Measurements from ENCODE around the gene DGCR2. TPM values are rescaled to one million over a fixed set of nuclear protein-coding genes. Genes with fewer than 3 reads are reported as not detected.
"Not testable (repeated sequence)": the region's sequence is repeated elsewhere in the genome, so short reads cannot be mapped to it uniquely, and the experiment has no call there.

The DGCR2 gene
- total and polyA plus RNA-seq, 4 donors = 61.5 to 123 (median 94.6) TPM

GRCh38 chr22:19028060-19028455 is 94.2 kb downstream of the DGCR2 start:
- not testable (repeated sequence) for H3K9me3 ChIP-seq (ENCODE audit: control insufficient read depth, insufficient read depth, low read length); H3K27me3 ChIP-seq (ENCODE audit: control insufficient read depth, insufficient read depth, low read length); H3K4me3 ChIP-seq (ENCODE audit: low read depth, low read length); H3K27ac ChIP-seq (ENCODE audit: low read depth, low read length); H3K36me3 ChIP-seq (ENCODE audit: control insufficient read depth, insufficient read depth, low read length); DNase-seq (ENCODE audit: low read depth in 4 of 6, low spot score in 6 of 6)
- 64% methylated on average over 4 of the region's 5 CpGs for WGBS (ENCODE audit: insufficient coverage)
- H3K4me1 ChIP-seq (ENCODE audit: control insufficient read depth, insufficient read depth, low read length) = peaks cover 20% of the 10 kb centered on the region

GRCh38 chr22:19027371-19028059 is 94.7 kb downstream of the DGCR2 start:
- not testable (repeated sequence) for H3K27me3 ChIP-seq (ENCODE audit: control insufficient read depth, insufficient read depth, low read length)
- 59% methylated on average over 3 of the region's 8 CpGs for WGBS (ENCODE audit: insufficient coverage)

GRCh38 chr22:19026080-19026479 is 96.1 kb downstream of the DGCR2 start:
- not testable (repeated sequence) for DNase-seq (ENCODE audit: low read depth in 4 of 6, low spot score in 6 of 6); H3K27ac ChIP-seq (ENCODE audit: low read depth, low read length); H3K36me3 ChIP-seq (ENCODE audit: control insufficient read depth, insufficient read depth, low read length); H3K9me3 ChIP-seq (ENCODE audit: control insufficient read depth, insufficient read depth, low read length); H3K4me3 ChIP-seq (ENCODE audit: low read depth, low read length); H3K27me3 ChIP-seq (ENCODE audit: control insufficient read depth, insufficient read depth, low read length)
- H3K4me1 ChIP-seq (ENCODE audit: control insufficient read depth, insufficient read depth, low read length) = peaks cover 20% of the 10 kb centered on the region
- no CpG with 5 or more reads among the region's 11 CpGs for WGBS (ENCODE audit: insufficient coverage)

More at GRCh38 chr22:19027371-19028059, 94.7 kb downstream of the DGCR2 start:
- H3K4me3 ChIP-seq (ENCODE audit: low read depth, low read length); H3K9me3 ChIP-seq (ENCODE audit: control insufficient read depth, insufficient read depth, low read length); DNase-seq (ENCODE audit: low read depth in 4 of 6, low spot score in 6 of 6); H3K27ac ChIP-seq (ENCODE audit: low read depth, low read length); H3K36me3 ChIP-seq (ENCODE audit: control insufficient read depth, insufficient read depth, low read length): not testable (repeated sequence)
- H3K4me1 ChIP-seq (ENCODE audit: control insufficient read depth, insufficient read depth, low read length) = peaks cover 20% of the 10 kb centered on the region

- not testable (repeated sequence) for DNase-seq (ENCODE audit: low read depth in 4 of 6, low spot score in 6 of 6); H3K27me3 ChIP-seq (ENCODE audit: control insufficient read depth, insufficient read depth, low read length)
- 100% methylated on average over 1 of the region's 4 CpGs for WGBS (ENCODE audit: insufficient coverage)
These were observed 97.2 kb downstream of the DGCR2 start for GRCh38 chr22:19024956-19025489.

GRCh38 chr22:19023931-19024330 is 98.3 kb downstream of the DGCR2 start:
- WGBS (ENCODE audit: insufficient coverage) = 82% methylated on average over 3 of the region's 10 CpGs
- not testable (repeated sequence) for H3K9me3 ChIP-seq (ENCODE audit: control insufficient read depth, insufficient read depth, low read length); H3K36me3 ChIP-seq (ENCODE audit: control insufficient read depth, insufficient read depth, low read length); H3K4me3 ChIP-seq (ENCODE audit: low read depth, low read length); H3K27ac ChIP-seq (ENCODE audit: low read depth, low read length); DNase-seq (ENCODE audit: low read depth in 4 of 6, low spot score in 6 of 6); H3K27me3 ChIP-seq (ENCODE audit: control insufficient read depth, insufficient read depth, low read length)
- H3K4me1 ChIP-seq (ENCODE audit: control insufficient read depth, insufficient read depth, low read length) = peaks cover 10% of the 10 kb centered on the region

More at GRCh38 chr22:19024956-19025489, 97.2 kb downstream of the DGCR2 start:
- not testable (repeated sequence) for H3K9me3 ChIP-seq (ENCODE audit: control insufficient read depth, insufficient read depth, low read length); H3K36me3 ChIP-seq (ENCODE audit: control insufficient read depth, insufficient read depth, low read length); H3K4me3 ChIP-seq (ENCODE audit: low read depth, low read length); H3K27ac ChIP-seq (ENCODE audit: low read depth, low read length)
- H3K4me1 ChIP-seq (ENCODE audit: control insufficient read depth, insufficient read depth, low read length) = peaks cover 13% of the 10 kb centered on the region

- DNase-seq (ENCODE audit: low read depth in 4 of 6, low spot score in 6 of 6) = no peak
- H3K27ac ChIP-seq (ENCODE audit: low read depth, low read length) = no peak overlapping the region
- no CpG with 5 or more reads among the region's 8 CpGs for WGBS (ENCODE audit: insufficient coverage)
- no peak overlapping the region for H3K4me3 ChIP-seq (ENCODE audit: low read depth, low read length)
- H3K9me3 ChIP-seq (ENCODE audit: control insufficient read depth, insufficient read depth, low read length) = no peaks in the 10 kb centered on the region
- H3K4me1 ChIP-seq (ENCODE audit: control insufficient read depth, insufficient read depth, low read length) = peaks cover 10% of the 10 kb centered on the region
- H3K36me3 ChIP-seq (ENCODE audit: control insufficient read depth, insufficient read depth, low read length) = peaks cover 15% of the 10 kb centered on the region
- no peaks in the 10 kb centered on the region for H3K27me3 ChIP-seq (ENCODE audit: control insufficient read depth, insufficient read depth, low read length)
These were observed 99.5 kb downstream of the DGCR2 start for GRCh38 chr22:19022755-19023154.

- WGBS (ENCODE audit: insufficient coverage) = 88% methylated on average over 3 of the region's 7 CpGs
- H3K27ac ChIP-seq (ENCODE audit: low read depth, low read length) = no peak overlapping the region
- DNase-seq (ENCODE audit: low read depth in 4 of 6, low spot score in 6 of 6) = no peak
- no peaks in the 10 kb centered on the region for H3K9me3 ChIP-seq (ENCODE audit: control insufficient read depth, insufficient read depth, low read length)
- no peak overlapping the region for H3K4me3 ChIP-seq (ENCODE audit: low read depth, low read length)
- H3K36me3 ChIP-seq (ENCODE audit: control insufficient read depth, insufficient read depth, low read length) = peaks cover 29% of the 10 kb centered on the region
- H3K27me3 ChIP-seq (ENCODE audit: control insufficient read depth, insufficient read depth, low read length) = no peaks in the 10 kb centered on the region
- H3K4me1 ChIP-seq (ENCODE audit: control insufficient read depth, insufficient read depth, low read length) = no peaks in the 10 kb centered on the region
These were observed 102.6 kb downstream of the DGCR2 start for GRCh38 chr22:19019679-19020032.

GRCh38 chr22:19019029-19019678 is 103.1 kb downstream of the DGCR2 start:
- 89% methylated on average over 19 of the region's 19 CpGs for WGBS (ENCODE audit: insufficient coverage)
- Histone ChIP-seq H3K4me1 (ENCODE audit: control insufficient read depth, insufficient read depth, low read length) (no peaks in the 10 kb centered on the region), H3K36me3 (ENCODE audit: control insufficient read depth, insufficient read depth, low read length) (peaks cover 29% of the 10 kb centered on the region), H3K4me3 (ENCODE audit: low read depth, low read length) (no peak overlapping the region), H3K27me3 (ENCODE audit: control insufficient read depth, insufficient read depth, low read length) (no peaks in the 10 kb centered on the region), H3K27ac (ENCODE audit: low read depth, low read length) (no peak overlapping the region), H3K9me3 (ENCODE audit: control insufficient read depth, insufficient read depth, low read length) (no peaks in the 10 kb centered on the region)
- no peak for DNase-seq (ENCODE audit: low read depth in 4 of 6, low spot score in 6 of 6)

GRCh38 chr22:19018256-19018655 is 104.0 kb downstream of the DGCR2 start:
- Histone ChIP-seq H3K4me3 (ENCODE audit: low read depth, low read length) (no peak overlapping the region), H3K27ac (ENCODE audit: low read depth, low read length) (no peak overlapping the region), H3K4me1 (ENCODE audit: control insufficient read depth, insufficient read depth, low read length) (no peaks in the 10 kb centered on the region), H3K9me3 (ENCODE audit: control insufficient read depth, insufficient read depth, low read length) (no peaks in the 10 kb centered on the region), H3K36me3 (ENCODE audit: control insufficient read depth, insufficient read depth, low read length) (peaks cover 29% of the 10 kb centered on the region), H3K27me3 (ENCODE audit: control insufficient read depth, insufficient read depth, low read length) (no peaks in the 10 kb centered on the region)
- 83% methylated on average over 4 of the region's 4 CpGs for WGBS (ENCODE audit: insufficient coverage)
- DNase-seq (ENCODE audit: low read depth in 4 of 6, low spot score in 6 of 6) = no peak
